GM06990 (cell line): ENCODE measurements around the gene BCAR3.
"Not testable (repeated sequence)": the region's sequence is repeated elsewhere in the genome, so short reads cannot be mapped to it uniquely, and the experiment has no call there.

ENCODE experiments used
- DNase-seq: peaks from one replicate; pipeline ENCODE4 v3.0.0-alpha.2; 2011; ENCODE audit not compliant: insufficient read length; ENCODE audit errors: extremely low read depth
- H3K27me3 ChIP-seq: replicated peaks from 2 replicates; pipeline ENCODE4 v1.6.0; 2011; ENCODE audit warnings: low read length; ENCODE audit not compliant: control insufficient read depth, insufficient read depth
- H3K36me3 ChIP-seq: 2 replicates; pipeline ENCODE4 v1.5.1; 2011; ENCODE audit warnings: low read length; ENCODE audit not compliant: control insufficient read depth, insufficient read depth
- H3K4me3 ChIP-seq: replicated peaks from 2 replicates; pipeline ENCODE4 v1.5.1; 2011; ENCODE audit warnings: low read depth, mild to moderate bottlenecking, control low read depth, low read length
- CTCF ChIP-seq: IDR thresholded peaks from 2 replicates; pipeline ENCODE4 v1.5.1; 2011; ENCODE audit warnings: low read length, control low read depth, mild to moderate bottlenecking, inconsistent platforms; ENCODE audit not compliant: insufficient read depth, poor library complexity, severe bottlenecking

Gene BCAR3

DNA sequence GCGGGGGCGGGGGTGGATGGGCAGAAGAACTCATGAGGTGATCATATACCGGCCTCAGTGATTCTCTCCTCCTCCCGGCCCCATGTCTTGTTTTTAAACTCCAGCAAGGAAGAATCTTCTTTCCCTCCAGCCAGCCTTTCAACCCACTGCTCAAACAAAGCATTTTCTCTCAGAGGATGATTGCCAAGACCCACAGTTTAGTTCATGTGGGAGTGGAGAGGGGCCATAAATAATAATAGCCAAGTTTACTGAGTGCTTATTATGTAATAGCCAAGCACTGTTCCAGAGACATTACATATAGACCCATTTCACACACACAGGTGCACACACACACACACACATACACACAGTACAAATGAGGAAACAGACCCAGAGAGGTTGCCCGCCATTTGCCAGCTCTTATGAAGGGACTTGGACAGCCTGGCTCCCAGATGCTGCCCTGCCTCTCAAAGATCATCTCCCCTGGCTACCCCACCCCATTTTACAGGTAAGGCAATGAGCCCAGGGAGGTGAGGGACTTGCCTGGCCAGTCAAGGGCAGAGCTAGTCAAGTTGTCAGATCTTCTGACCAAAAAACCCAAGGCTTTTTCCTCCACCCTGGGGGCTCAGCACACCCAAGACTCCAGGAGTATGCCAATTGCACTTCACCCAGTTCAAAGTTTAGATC lies 18.0 kb upstream of the BCAR3 start:
- DNase-seq: no peak
- H3K36me3 ChIP-seq: no peaks in the 10 kb centered on the region
- TF ChIP-seq CTCF: no peak
- no peaks in the 10 kb centered on the region for H3K27me3 ChIP-seq
- no peak overlapping the region for H3K4me3 ChIP-seq

- Histone ChIP-seq H3K36me3 (no peaks in the 10 kb centered on the region), H3K27me3 (no peaks in the 10 kb centered on the region), H3K4me3 (no peak overlapping the region)
- TF ChIP-seq CTCF: no peak
- no peak for DNase-seq
Measured at GRCh38 chr1:93699049-93699384, 17.4 kb upstream of the BCAR3 start.

DNA sequence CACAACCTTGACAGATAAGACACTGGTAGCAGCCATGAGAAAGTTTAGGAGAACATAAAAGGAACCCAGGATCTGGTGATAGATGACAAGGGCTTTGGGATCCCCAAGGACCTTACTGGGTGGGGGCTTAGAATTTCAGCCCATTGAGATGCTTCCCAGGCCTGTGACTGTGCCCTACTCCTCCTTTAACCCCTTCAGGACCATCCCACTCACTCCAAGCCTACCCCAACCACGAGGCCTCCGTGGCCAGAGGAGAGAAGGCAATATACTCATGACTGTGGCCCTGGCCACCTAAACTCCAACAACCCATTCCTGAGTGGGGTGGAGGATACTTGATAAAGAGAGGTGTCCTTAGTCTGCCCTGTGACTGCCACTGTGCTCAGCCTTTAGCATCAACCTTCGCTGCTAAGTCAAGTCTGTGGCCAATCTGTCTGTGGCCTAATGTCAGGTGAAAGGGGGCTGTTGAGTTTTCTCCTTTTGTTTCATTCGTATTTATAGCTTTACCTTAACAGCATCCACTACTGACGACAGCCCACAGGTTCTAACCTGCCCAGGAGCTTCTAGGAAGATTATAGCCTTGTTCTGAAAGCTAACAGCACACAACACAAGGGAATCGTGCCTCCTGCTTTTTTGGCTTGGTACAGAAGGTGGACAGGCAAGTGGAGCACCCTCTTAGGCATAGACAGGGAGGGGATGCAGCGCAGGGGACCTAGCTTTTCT lies 16.9 kb upstream of the BCAR3 start:
- DNase-seq: no peak
- no peak for TF ChIP-seq CTCF
- Histone ChIP-seq H3K27me3 (no peaks in the 10 kb centered on the region), H3K36me3 (no peaks in the 10 kb centered on the region), H3K4me3 (no peak overlapping the region)

- H3K27me3 ChIP-seq, H3K4me3 ChIP-seq, DNase-seq, H3K36me3 ChIP-seq: not testable (repeated sequence)
Measured at GRCh38 chr1:93697566-93697965, 15.9 kb upstream of the BCAR3 start.

DNA sequence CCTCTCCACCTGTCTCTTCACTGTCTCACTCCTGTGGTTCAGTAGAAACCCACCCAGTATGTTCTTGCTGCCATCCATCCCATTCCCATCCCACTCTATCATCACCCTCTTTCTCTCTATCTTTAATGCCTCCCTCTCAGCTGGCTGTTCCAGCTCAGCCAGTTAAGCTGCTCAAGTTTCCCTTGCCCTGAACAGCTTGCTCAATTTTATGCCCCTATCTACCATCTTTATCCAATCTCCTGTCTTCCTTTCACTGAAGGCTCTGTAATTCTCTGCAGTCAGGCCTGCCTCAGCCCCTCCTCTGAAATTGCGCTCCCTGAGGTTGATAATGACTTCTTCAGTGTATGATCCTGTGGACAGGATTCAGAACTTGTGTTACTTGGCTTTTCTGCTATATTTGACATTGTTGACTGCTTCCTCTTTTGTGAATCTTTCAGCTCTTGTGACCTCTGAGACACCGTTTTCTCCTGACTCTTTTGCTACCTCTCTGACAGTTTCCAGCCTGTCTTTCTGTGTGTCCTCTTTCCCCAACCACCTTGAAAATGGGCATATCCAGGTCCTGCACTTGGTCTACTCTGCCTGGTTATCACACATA lies 13.9 kb upstream of the BCAR3 start:
- Histone ChIP-seq H3K4me3 (no peak overlapping the region), H3K27me3 (no peaks in the 10 kb centered on the region), H3K36me3 (no peaks in the 10 kb centered on the region)
- no peak for DNase-seq
- TF ChIP-seq CTCF: no peak

DNA sequence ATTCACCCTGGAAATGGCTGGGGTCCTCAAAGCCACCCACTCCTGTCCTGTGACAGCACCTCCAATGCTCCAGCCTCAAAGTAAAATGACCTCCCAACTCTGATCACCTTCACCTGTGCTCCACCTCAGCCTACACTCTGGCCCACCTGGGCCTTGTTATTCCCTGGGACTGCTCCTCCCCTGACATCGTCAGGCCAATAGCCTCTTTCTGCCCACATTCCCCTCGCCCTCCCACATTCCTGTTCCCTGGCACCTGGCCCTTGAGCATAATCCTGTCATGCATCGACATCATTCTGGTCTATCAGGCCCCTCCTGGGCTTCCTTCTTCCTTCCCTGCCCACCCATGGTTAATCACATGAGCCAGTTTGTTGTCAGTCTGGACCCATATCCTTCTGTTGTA lies 13.2 kb upstream of the BCAR3 start:
- no peaks in the 10 kb centered on the region for H3K36me3 ChIP-seq
- no peak for TF ChIP-seq CTCF
- H3K4me3 ChIP-seq: no peak overlapping the region
- no peaks in the 10 kb centered on the region for H3K27me3 ChIP-seq
- no peak for DNase-seq
